DOHH2 (cell line): ENCODE results near the gene PRPF8.

Experiments
- H3F3A ChIP-seq: fragments of 200-600 bp; sonication (generic), shearing (Covaris generic); 2 replicates; pipeline ENCODE4 v1.6.0; 2016; ENCODE audit warnings: antibody characterized with exemption, mild to moderate bottlenecking; ENCODE audit not compliant: control insufficient read depth, insufficient read depth
- H3K27ac ChIP-seq: fragments of 200-600 bp; sonication (generic); 2 replicates; pipeline ENCODE4 v1.5.1; 2014; ENCODE audit warnings: low read depth, mild to moderate bottlenecking, low read length, moderate library complexity
- H3K27me3 ChIP-seq: fragments of 200-600 bp; sonication (generic); 2 replicates; pipeline ENCODE4 v1.6.1; 2014; ENCODE audit warnings: mild to moderate bottlenecking, low read length, mixed read lengths; ENCODE audit not compliant: control insufficient read depth
- H3K36me3 ChIP-seq: fragments of 200-600 bp; sonication (generic); 2 replicates; pipeline ENCODE4 v1.6.1; 2014; ENCODE audit warnings: mild to moderate bottlenecking, low read length, moderate library complexity, mixed read lengths; ENCODE audit not compliant: control insufficient read depth
- H3K4me1 ChIP-seq: fragments of 200-600 bp; sonication (generic); 2 replicates; pipeline ENCODE4 v1.6.1; 2014; ENCODE audit warnings: mild to moderate bottlenecking, low read length, mixed read lengths; ENCODE audit not compliant: control insufficient read depth
- H3K4me2 ChIP-seq: fragments of 200-600 bp; sonication (generic); 2 replicates; pipeline ENCODE4 v1.6.0; 2014; ENCODE audit warnings: mild to moderate bottlenecking, low read length, moderate library complexity
- H3K4me3 ChIP-seq: fragments of 200-600 bp; sonication (generic); 2 replicates; pipeline ENCODE4 v1.5.1; 2014; ENCODE audit warnings: mild to moderate bottlenecking, low read length, mixed read lengths
- H3K79me2 ChIP-seq: fragments of 200-600 bp; sonication (generic); 2 replicates; pipeline ENCODE4 v1.6.1; 2014; ENCODE audit warnings: mild to moderate bottlenecking, low read length, mixed read lengths; ENCODE audit not compliant: control insufficient read depth
- H3K9me2 ChIP-seq: fragments of 200-600 bp; sonication (generic); replicated peaks from 2 replicates; pipeline ENCODE4 v1.6.1; 2014; ENCODE audit warnings: mild to moderate bottlenecking, low read length, mixed read lengths; ENCODE audit not compliant: control insufficient read depth
- H3K9me3 ChIP-seq: fragments of 200-600 bp; sonication (generic); 2 replicates; pipeline ENCODE4 v1.6.1; 2014; ENCODE audit warnings: antibody characterized with exemption, low read length, mixed read lengths; ENCODE audit not compliant: control insufficient read depth, insufficient read depth
- H4K20me1 ChIP-seq: fragments of 200-600 bp; sonication (generic); 2 replicates; pipeline ENCODE4 v1.6.0; 2014; ENCODE audit warnings: low read depth, mild to moderate bottlenecking, antibody characterized with exemption, low read length, moderate library complexity; ENCODE audit not compliant: control insufficient read depth, insufficient read depth
- CTCF ChIP-seq: fragments of 200-600 bp; sonication (generic); IDR thresholded peaks from one replicate; pipeline ENCODE4 v1.5.1; 2014; ENCODE audit warnings: antibody characterized with exemption, mild to moderate bottlenecking, low read depth, low read length; ENCODE audit not compliant: poor library complexity, severe bottlenecking
- EZH2phosphoT487 ChIP-seq: fragments of 200-600 bp; sonication (generic); IDR thresholded peaks from 2 replicates; pipeline ENCODE4 v1.6.1; 2017; ENCODE audit warnings: borderline replicate concordance, mild to moderate bottlenecking, antibody characterized with exemption, low read length, moderate library complexity, mixed read lengths

Gene PRPF8

GRCh38 chr17:1612400-1612799, 72.3 kb downstream of the PRPF8 start:
- Histone ChIP-seq H4K20me1 (no peaks in the 10 kb centered on the region), H3F3A (no peaks in the 10 kb centered on the region), H3K79me2 (peaks cover 2% of the 10 kb centered on the region; the same call in 1 of the 2 replicates), H3K27me3 (no peaks in the 10 kb centered on the region), H3K4me1 (peaks cover 13% of the 10 kb centered on the region), H3K4me2 (no peak overlapping the region), H3K9me3 (no peaks in the 10 kb centered on the region), H3K9me2 (no peaks in the 10 kb centered on the region), H3K27ac (no peak overlapping the region), H3K4me3 (no peak overlapping the region), H3K36me3 (peaks cover 82% of the 10 kb centered on the region)
- no peak for TF ChIP-seq CTCF
- no peak for TF ChIP-seq EZH2phosphoT487

- no peaks in the 10 kb centered on the region for H3K9me3 ChIP-seq
- H3K4me3 ChIP-seq: no peak overlapping the region
- H3K4me2 ChIP-seq: no peak overlapping the region
- no peak overlapping the region for H3K27ac ChIP-seq
- peaks cover 5% of the 10 kb centered on the region; the same call in 1 of the 2 replicates for H3K79me2 ChIP-seq
- H3K9me2 ChIP-seq: no peaks in the 10 kb centered on the region
- no peaks in the 10 kb centered on the region for H4K20me1 ChIP-seq
- peaks cover 20% of the 10 kb centered on the region for H3K4me1 ChIP-seq
- peaks cover 84% of the 10 kb centered on the region for H3K36me3 ChIP-seq
- no peaks in the 10 kb centered on the region for H3K27me3 ChIP-seq
- no peak for TF ChIP-seq CTCF
- TF ChIP-seq EZH2phosphoT487: no peak
- H3F3A ChIP-seq: no peaks in the 10 kb centered on the region
Observed at GRCh38 chr17:1611715-1612114, 73.0 kb downstream of the PRPF8 start.

GRCh38 chr17:1608676-1609075, 76.0 kb downstream of the PRPF8 start:
- H3K79me2 ChIP-seq: peaks cover 11% of the 10 kb centered on the region
- no peaks in the 10 kb centered on the region for H3F3A ChIP-seq
- H4K20me1 ChIP-seq: no peaks in the 10 kb centered on the region
- H3K36me3 ChIP-seq: peaks cover 91% of the 10 kb centered on the region
- no peak overlapping the region for H3K4me3 ChIP-seq
- H3K9me2 ChIP-seq: no peaks in the 10 kb centered on the region
- no peaks in the 10 kb centered on the region for H3K27me3 ChIP-seq
- peaks cover 28% of the 10 kb centered on the region for H3K4me1 ChIP-seq
- no peak overlapping the region for H3K27ac ChIP-seq
- no peak overlapping the region for H3K4me2 ChIP-seq
- no peaks in the 10 kb centered on the region for H3K9me3 ChIP-seq
- TF ChIP-seq CTCF: no peak
- TF ChIP-seq EZH2phosphoT487: no peak

GRCh38 chr17:1607971-1608320, 76.7 kb downstream of the PRPF8 start:
- Histone ChIP-seq H3K27me3 (no peaks in the 10 kb centered on the region), H3K4me2 (no peak overlapping the region), H3K4me3 (no peak overlapping the region), H3K9me2 (no peaks in the 10 kb centered on the region), H3K4me1 (peaks cover 28% of the 10 kb centered on the region), H4K20me1 (no peaks in the 10 kb centered on the region), H3F3A (no peaks in the 10 kb centered on the region), H3K27ac (peak overlapping the region; percentile 32; the same call in 1 of the 2 replicates), H3K9me3 (no peaks in the 10 kb centered on the region), H3K36me3 (peaks cover 89% of the 10 kb centered on the region), H3K79me2 (peaks cover 13% of the 10 kb centered on the region)
- TF ChIP-seq EZH2phosphoT487 (no peak), CTCF (no peak)
